ENCODE measurements around the gene MAP2K7. TPM values are rescaled to one million over a fixed set of nuclear protein-coding genes. Genes with fewer than 3 reads are reported as not detected.
"Not testable (repeated sequence)": the region's sequence is repeated elsewhere in the genome, so short reads cannot be mapped to it uniquely, and the experiment has no call there.

Gene MAP2K7
- total RNA-seq, 2 donors from 2014 or later = 15.2 to 16.9 TPM

DNA sequence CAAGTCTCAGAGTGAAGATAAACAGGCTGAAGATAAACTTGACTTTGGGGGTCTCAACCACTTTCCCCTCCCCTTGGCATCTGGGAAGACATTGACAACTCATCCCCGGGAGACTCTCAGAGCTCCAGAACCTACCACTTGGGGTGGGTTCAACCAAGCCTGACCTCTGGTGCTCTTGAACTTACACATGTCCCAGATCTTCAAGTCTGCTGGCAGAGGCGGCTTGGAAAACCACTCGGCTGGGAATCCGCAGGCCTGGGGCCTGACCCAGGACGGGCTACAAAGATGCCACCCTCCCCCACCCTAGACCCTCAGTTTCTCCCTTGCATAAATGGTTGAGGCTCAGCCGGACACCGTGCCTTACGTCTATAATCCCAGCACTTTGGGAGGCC is 14.9 kb upstream of the MAP2K7 start:
- DNase-seq (ENCODE audit: low spot score) = no peak

DNA sequence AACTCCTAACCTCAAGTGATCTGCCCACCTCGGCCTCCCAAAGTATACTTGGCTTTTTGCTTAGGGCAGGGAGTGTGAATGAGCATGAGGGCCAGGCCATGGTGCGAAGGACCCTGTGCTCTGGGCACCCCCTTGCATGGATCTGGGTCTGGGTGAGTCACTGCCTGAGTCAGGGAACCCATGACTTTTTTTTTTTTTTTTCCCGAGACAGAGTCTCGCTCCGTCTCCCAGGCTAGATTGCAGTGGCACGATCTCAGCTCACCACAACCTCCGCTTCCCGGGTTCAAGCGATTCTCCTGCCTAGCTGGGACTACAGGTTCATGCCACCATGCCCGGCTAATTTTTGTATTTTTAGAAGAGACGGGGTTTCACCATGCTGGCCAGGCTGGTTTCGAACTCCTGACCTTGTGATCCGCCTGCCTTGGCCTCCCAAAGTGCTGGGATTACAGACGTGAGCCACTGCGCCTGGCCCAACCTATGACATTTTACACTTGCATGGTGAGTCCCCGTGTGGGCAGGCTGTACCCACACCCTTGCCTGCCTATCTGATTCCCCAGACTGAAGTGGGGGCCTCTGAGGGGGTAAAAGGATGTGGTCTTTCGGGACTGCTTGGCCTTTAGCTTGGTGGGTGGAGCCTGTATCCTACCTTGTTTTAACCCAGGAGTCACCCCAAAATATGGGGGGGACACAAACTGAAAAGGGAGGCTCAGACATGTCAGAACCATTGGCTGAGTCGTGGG is 10.1 kb upstream of the MAP2K7 start:
- DNase-seq (ENCODE audit: low spot score); H3K9me3 ChIP-seq; H3K4me1 ChIP-seq (ENCODE audit: control insufficient read depth in 1 of 2, low read depth in 2 of 2); H3K36me3 ChIP-seq; ATAC-seq (ENCODE audit: insufficient number of reproducible peaks, low FRiP score, low read depth); H3K27ac ChIP-seq; H3K27me3 ChIP-seq (replicated peaks; ENCODE audit: insufficient read depth); H3K4me3 ChIP-seq: not testable (repeated sequence)

More for the DNA sequence above, 14.9 kb upstream of the MAP2K7 start:
- Histone ChIP-seq H3K36me3 (no peaks in the 10 kb centered on the region), H3K27ac (no peak overlapping the region), H3K27me3 (replicated peaks; ENCODE audit: insufficient read depth) (no peaks in the 10 kb centered on the region), H3K4me3 (no peak overlapping the region), H3K9me3 (no peaks in the 10 kb centered on the region), H3K4me1 (ENCODE audit: control insufficient read depth in 1 of 2, low read depth in 2 of 2) (peaks cover 4 to 6% of the 10 kb centered on the region in 2 donors)
- ATAC-seq (ENCODE audit: insufficient number of reproducible peaks, low FRiP score, low read depth) = no peak
- TF ChIP-seq CTCF (IDR thresholded peaks at IDR 0.05) = no peak

- no peak overlapping the region for H3K4me3 ChIP-seq
- H3K27ac ChIP-seq = no peak overlapping the region
- TF ChIP-seq CTCF (IDR thresholded peaks at IDR 0.05) = no peak
- no peaks in the 10 kb centered on the region for H3K9me3 ChIP-seq
- DNase-seq (ENCODE audit: low spot score) = no peak
- H3K27me3 ChIP-seq (replicated peaks; ENCODE audit: insufficient read depth) = no peaks in the 10 kb centered on the region
- ATAC-seq (ENCODE audit: insufficient number of reproducible peaks, low FRiP score, low read depth) = no peak
- no peaks in the 10 kb centered on the region for H3K4me1 ChIP-seq (ENCODE audit: control insufficient read depth in 1 of 2, low read depth in 2 of 2)
- H3K36me3 ChIP-seq = no peaks in the 10 kb centered on the region
Observed at GRCh38 chr19:7894612-7895309, 8.9 kb upstream of the MAP2K7 start.

- Histone ChIP-seq H3K36me3 (no peaks in the 10 kb centered on the region), H3K27ac (no peak overlapping the region), H3K9me3 (no peaks in the 10 kb centered on the region), H3K4me3 (no peak overlapping the region), H3K27me3 (replicated peaks; ENCODE audit: insufficient read depth) (no peaks in the 10 kb centered on the region), H3K4me1 (ENCODE audit: control insufficient read depth in 1 of 2, low read depth in 2 of 2) (no peaks in the 10 kb centered on the region)
- DNase-seq (ENCODE audit: low spot score) = no peak
- ATAC-seq (ENCODE audit: insufficient number of reproducible peaks, low FRiP score, low read depth) = no peak
- no peak for TF ChIP-seq CTCF (IDR thresholded peaks at IDR 0.05)
Observed at GRCh38 chr19:7895565-7895964, 8.1 kb upstream of the MAP2K7 start.

DNA sequence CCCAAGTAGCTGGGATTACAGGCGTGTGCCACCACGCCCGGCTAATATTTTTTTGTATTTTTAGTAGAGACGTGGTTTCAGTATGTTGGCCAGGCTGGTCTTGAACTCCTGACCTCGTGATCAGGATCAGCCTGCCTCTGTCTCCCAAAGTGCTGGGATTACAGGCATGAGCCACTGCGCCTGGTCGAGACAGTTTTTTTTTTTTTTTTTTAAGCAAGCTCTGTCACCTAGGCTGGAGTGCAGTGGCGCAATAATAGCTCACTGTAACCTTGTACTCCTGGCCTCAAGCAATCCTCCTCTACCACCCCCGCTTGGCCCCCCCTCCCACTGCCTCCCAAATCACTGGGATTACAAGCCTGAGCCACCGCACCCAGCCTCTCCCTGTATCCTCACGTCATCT is 6.4 kb upstream of the MAP2K7 start:
- no peaks in the 10 kb centered on the region for H3K27me3 ChIP-seq (replicated peaks; ENCODE audit: insufficient read depth)
- TF ChIP-seq CTCF (IDR thresholded peaks at IDR 0.05) = no peak
- no peaks in the 10 kb centered on the region for H3K9me3 ChIP-seq
- no peaks in the 10 kb centered on the region for H3K36me3 ChIP-seq
- ATAC-seq (ENCODE audit: insufficient number of reproducible peaks, low FRiP score, low read depth) (no peak), DNase-seq (ENCODE audit: low spot score) (no peak)
- H3K4me1 ChIP-seq (ENCODE audit: control insufficient read depth in 1 of 2, low read depth in 2 of 2) = peaks cover 0 to under 1% of the 10 kb centered on the region in 2 donors
- no peak overlapping the region for H3K27ac ChIP-seq
- H3K4me3 ChIP-seq = no peak overlapping the region
